Measurements from ENCODE around the gene ARHGEF33.

Gene ARHGEF33

GRCh38 chr2:38966006-38966405 lies 76.3 kb downstream of the ARHGEF33 start:
- no peaks in the 10 kb centered on the region for H3K9me3 ChIP-seq (ENCODE audit: control insufficient read depth, low read depth, low read length)
- H3K27me3 ChIP-seq (ENCODE audit: control insufficient read depth, insufficient read depth, low read length), result peaks cover 7% of the 10 kb centered on the region
- peaks cover 9% of the 10 kb centered on the region for H3K4me1 ChIP-seq (ENCODE audit: control insufficient read depth, low read depth, low read length)
- no peak overlapping the region for H3K27ac ChIP-seq (ENCODE audit: low read length)
- no peak overlapping the region for H3K4me3 ChIP-seq (ENCODE audit: low read length)
- no peak overlapping the region for H3K9ac ChIP-seq (ENCODE audit: low read length)
- no peaks in the 10 kb centered on the region for H3K36me3 ChIP-seq (ENCODE audit: control insufficient read depth, low read depth, low read length)

- Histone ChIP-seq H3K27ac (ENCODE audit: low read length) (no peak overlapping the region), H3K27me3 (ENCODE audit: control insufficient read depth, insufficient read depth, low read length) (no peaks in the 10 kb centered on the region), H3K9me3 (ENCODE audit: control insufficient read depth, low read depth, low read length) (no peaks in the 10 kb centered on the region), H3K36me3 (ENCODE audit: control insufficient read depth, low read depth, low read length) (no peaks in the 10 kb centered on the region), H3K4me1 (ENCODE audit: control insufficient read depth, low read depth, low read length) (peaks cover 9% of the 10 kb centered on the region), H3K9ac (ENCODE audit: low read length) (no peak overlapping the region), H3K4me3 (ENCODE audit: low read length) (no peak overlapping the region)
Observed at GRCh38 chr2:38966678-38967077, 77.0 kb downstream of the ARHGEF33 start.

DNA sequence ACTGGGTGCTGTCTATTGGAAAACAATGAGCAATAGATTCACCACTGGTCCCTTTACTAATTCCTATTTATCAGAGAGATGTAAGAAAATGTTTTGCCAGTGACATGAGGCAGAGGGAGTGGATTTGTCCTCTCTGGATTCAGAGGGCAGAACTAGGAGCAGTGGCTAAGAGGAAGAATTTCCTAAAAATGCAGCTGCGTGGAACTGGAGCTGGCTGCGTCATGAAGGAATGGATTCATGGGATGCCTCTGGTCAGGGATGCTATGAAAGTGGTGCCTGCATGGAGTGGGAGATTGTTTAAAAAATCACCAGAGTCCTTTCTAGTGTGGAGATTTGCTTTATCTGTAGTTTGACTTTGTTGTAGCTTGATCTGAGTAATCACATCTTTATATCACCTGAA lies 78.3 kb downstream of the ARHGEF33 start:
- no peaks in the 10 kb centered on the region for H3K36me3 ChIP-seq (ENCODE audit: control insufficient read depth, low read depth, low read length)
- no peaks in the 10 kb centered on the region for H3K27me3 ChIP-seq (ENCODE audit: control insufficient read depth, insufficient read depth, low read length)
- H3K27ac ChIP-seq (ENCODE audit: low read length), result no peak overlapping the region
- H3K9ac ChIP-seq (ENCODE audit: low read length), result no peak overlapping the region
- no peaks in the 10 kb centered on the region for H3K9me3 ChIP-seq (ENCODE audit: control insufficient read depth, low read depth, low read length)
- H3K4me3 ChIP-seq (ENCODE audit: low read length), result no peak overlapping the region
- H3K4me1 ChIP-seq (ENCODE audit: control insufficient read depth, low read depth, low read length), result peaks cover 9% of the 10 kb centered on the region

GRCh38 chr2:38971377-38971776 lies 81.7 kb downstream of the ARHGEF33 start:
- H3K4me3 ChIP-seq (ENCODE audit: low read length), result no peak overlapping the region
- peaks cover 9% of the 10 kb centered on the region for H3K4me1 ChIP-seq (ENCODE audit: control insufficient read depth, low read depth, low read length)
- no peaks in the 10 kb centered on the region for H3K9me3 ChIP-seq (ENCODE audit: control insufficient read depth, low read depth, low read length)
- H3K36me3 ChIP-seq (ENCODE audit: control insufficient read depth, low read depth, low read length), result no peaks in the 10 kb centered on the region
- H3K27ac ChIP-seq (ENCODE audit: low read length), result no peak overlapping the region
- no peak overlapping the region for H3K9ac ChIP-seq (ENCODE audit: low read length)
- no peaks in the 10 kb centered on the region for H3K27me3 ChIP-seq (ENCODE audit: control insufficient read depth, insufficient read depth, low read length)

GRCh38 chr2:38973266-38973665 lies 83.6 kb downstream of the ARHGEF33 start:
- no peak overlapping the region for H3K27ac ChIP-seq (ENCODE audit: low read length)
- no peaks in the 10 kb centered on the region for H3K9me3 ChIP-seq (ENCODE audit: control insufficient read depth, low read depth, low read length)
- no peaks in the 10 kb centered on the region for H3K27me3 ChIP-seq (ENCODE audit: control insufficient read depth, insufficient read depth, low read length)
- no peaks in the 10 kb centered on the region for H3K4me1 ChIP-seq (ENCODE audit: control insufficient read depth, low read depth, low read length)
- H3K36me3 ChIP-seq (ENCODE audit: control insufficient read depth, low read depth, low read length), result no peaks in the 10 kb centered on the region
- no peak overlapping the region for H3K9ac ChIP-seq (ENCODE audit: low read length)
- H3K4me3 ChIP-seq (ENCODE audit: low read length), result no peak overlapping the region

GRCh38 chr2:38975042-38975441 lies 85.4 kb downstream of the ARHGEF33 start:
- Histone ChIP-seq H3K4me1 (ENCODE audit: control insufficient read depth, low read depth, low read length) (no peaks in the 10 kb centered on the region), H3K9me3 (ENCODE audit: control insufficient read depth, low read depth, low read length) (no peaks in the 10 kb centered on the region), H3K36me3 (ENCODE audit: control insufficient read depth, low read depth, low read length) (no peaks in the 10 kb centered on the region), H3K27me3 (ENCODE audit: control insufficient read depth, insufficient read depth, low read length) (no peaks in the 10 kb centered on the region), H3K9ac (ENCODE audit: low read length) (no peak overlapping the region), H3K4me3 (ENCODE audit: low read length) (no peak overlapping the region), H3K27ac (ENCODE audit: low read length) (no peak overlapping the region)

GRCh38 chr2:38977047-38977446 lies 87.4 kb downstream of the ARHGEF33 start:
- Histone ChIP-seq H3K4me1 (ENCODE audit: control insufficient read depth, low read depth, low read length) (peaks cover 3% of the 10 kb centered on the region), H3K9ac (ENCODE audit: low read length) (no peak overlapping the region), H3K4me3 (ENCODE audit: low read length) (no peak overlapping the region), H3K27ac (ENCODE audit: low read length) (no peak overlapping the region), H3K9me3 (ENCODE audit: control insufficient read depth, low read depth, low read length) (no peaks in the 10 kb centered on the region), H3K27me3 (ENCODE audit: control insufficient read depth, insufficient read depth, low read length) (no peaks in the 10 kb centered on the region), H3K36me3 (ENCODE audit: control insufficient read depth, low read depth, low read length) (no peaks in the 10 kb centered on the region)

DNA sequence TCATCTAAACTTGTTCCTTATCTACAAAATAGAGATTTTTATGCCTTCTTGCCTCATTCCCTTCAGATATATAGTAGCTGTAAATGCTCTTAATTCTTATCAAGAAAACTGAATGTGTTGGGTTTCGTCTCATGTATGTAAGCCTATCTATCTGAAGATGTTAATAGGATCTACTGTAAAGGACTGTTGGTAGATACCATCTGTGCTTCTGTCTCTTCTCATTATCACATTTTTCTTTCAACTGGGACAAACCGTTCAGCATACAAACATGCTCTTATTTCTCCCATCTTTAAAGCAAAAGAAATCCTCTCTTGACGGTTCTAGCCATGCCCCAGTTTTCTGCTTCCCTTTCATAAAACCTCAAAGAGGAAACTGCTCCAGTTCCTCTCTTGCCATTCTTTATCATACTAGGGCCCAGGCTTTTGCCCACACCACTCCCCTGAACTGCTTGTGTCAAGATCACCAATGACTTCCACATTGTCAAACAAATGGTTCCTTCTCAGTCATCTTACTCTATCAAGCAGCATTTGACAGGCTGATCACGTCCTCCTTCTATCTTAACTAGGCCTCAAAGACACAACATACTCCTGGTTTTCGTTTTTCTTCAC lies 88.7 kb downstream of the ARHGEF33 start:
- H3K27ac ChIP-seq (ENCODE audit: low read length), result no peak overlapping the region
- no peaks in the 10 kb centered on the region for H3K27me3 ChIP-seq (ENCODE audit: control insufficient read depth, insufficient read depth, low read length)
- no peak overlapping the region for H3K4me3 ChIP-seq (ENCODE audit: low read length)
- no peak overlapping the region for H3K9ac ChIP-seq (ENCODE audit: low read length)
- no peaks in the 10 kb centered on the region for H3K9me3 ChIP-seq (ENCODE audit: control insufficient read depth, low read depth, low read length)
- peaks cover 9% of the 10 kb centered on the region for H3K4me1 ChIP-seq (ENCODE audit: control insufficient read depth, low read depth, low read length)
- H3K36me3 ChIP-seq (ENCODE audit: control insufficient read depth, low read depth, low read length), result no peaks in the 10 kb centered on the region

- no peak overlapping the region for H3K9ac ChIP-seq (ENCODE audit: low read length)
- no peak overlapping the region for H3K4me3 ChIP-seq (ENCODE audit: low read length)
- H3K9me3 ChIP-seq (ENCODE audit: control insufficient read depth, low read depth, low read length), result no peaks in the 10 kb centered on the region
- no peak overlapping the region for H3K27ac ChIP-seq (ENCODE audit: low read length)
- peaks cover 9% of the 10 kb centered on the region for H3K4me1 ChIP-seq (ENCODE audit: control insufficient read depth, low read depth, low read length)
- no peaks in the 10 kb centered on the region for H3K27me3 ChIP-seq (ENCODE audit: control insufficient read depth, insufficient read depth, low read length)
- H3K36me3 ChIP-seq (ENCODE audit: control insufficient read depth, low read depth, low read length), result no peaks in the 10 kb centered on the region
Observed at GRCh38 chr2:38978908-38979307, 89.2 kb downstream of the ARHGEF33 start.

- no peaks in the 10 kb centered on the region for H3K9me3 ChIP-seq (ENCODE audit: control insufficient read depth, low read depth, low read length)
- peaks cover 9% of the 10 kb centered on the region for H3K4me1 ChIP-seq (ENCODE audit: control insufficient read depth, low read depth, low read length)
- no peak overlapping the region for H3K27ac ChIP-seq (ENCODE audit: low read length)
- H3K36me3 ChIP-seq (ENCODE audit: control insufficient read depth, low read depth, low read length), result peaks cover 6% of the 10 kb centered on the region
- H3K27me3 ChIP-seq (ENCODE audit: control insufficient read depth, insufficient read depth, low read length), result no peaks in the 10 kb centered on the region
- H3K4me3 ChIP-seq (ENCODE audit: low read length), result no peak overlapping the region
- H3K9ac ChIP-seq (ENCODE audit: low read length), result no peak overlapping the region
Observed at GRCh38 chr2:38981003-38981669, 91.5 kb downstream of the ARHGEF33 start.

- Histone ChIP-seq H3K4me1 (ENCODE audit: control insufficient read depth, low read depth, low read length) (peaks cover 9% of the 10 kb centered on the region), H3K9me3 (ENCODE audit: control insufficient read depth, low read depth, low read length) (no peaks in the 10 kb centered on the region), H3K9ac (ENCODE audit: low read length) (no peak overlapping the region), H3K4me3 (ENCODE audit: low read length) (no peak overlapping the region), H3K27me3 (ENCODE audit: control insufficient read depth, insufficient read depth, low read length) (no peaks in the 10 kb centered on the region), H3K27ac (ENCODE audit: low read length) (no peak overlapping the region), H3K36me3 (ENCODE audit: control insufficient read depth, low read depth, low read length) (peaks cover 6% of the 10 kb centered on the region)
Observed at GRCh38 chr2:38981670-38982357, 92.1 kb downstream of the ARHGEF33 start.

GRCh38 chr2:38982498-38982897 lies 92.8 kb downstream of the ARHGEF33 start:
- Histone ChIP-seq H3K27ac (ENCODE audit: low read length) (no peak overlapping the region), H3K4me1 (ENCODE audit: control insufficient read depth, low read depth, low read length) (peaks cover 9% of the 10 kb centered on the region), H3K9me3 (ENCODE audit: control insufficient read depth, low read depth, low read length) (no peaks in the 10 kb centered on the region), H3K36me3 (ENCODE audit: control insufficient read depth, low read depth, low read length) (peaks cover 9% of the 10 kb centered on the region), H3K9ac (ENCODE audit: low read length) (no peak overlapping the region), H3K27me3 (ENCODE audit: control insufficient read depth, insufficient read depth, low read length) (no peaks in the 10 kb centered on the region), H3K4me3 (ENCODE audit: low read length) (no peak overlapping the region)
